Erythroblast (primary cell): Measurements from ENCODE around the gene NOX3.
"Not testable (repeated sequence)": the region's sequence is repeated elsewhere in the genome, so short reads cannot be mapped to it uniquely, and the experiment has no call there.

ENCODE experiments used
- GATA1 ChIP-seq: IDR thresholded peaks from 2 replicates; pipeline ENCODE4 v1.6.1; 2011; ENCODE audit warnings: low read depth, mild to moderate bottlenecking, control low read depth, low read length, moderate library complexity
- POLR2A ChIP-seq: IDR thresholded peaks from 2 replicates; pipeline ENCODE4 v1.6.1; 2011; ENCODE audit warnings: mild to moderate bottlenecking, low read length

GRCh38 chr6:155364021-155364420, 91.6 kb downstream of the NOX3 start:
- TF ChIP-seq GATA1, POLR2A: not testable (repeated sequence)
